Measurements from ENCODE around the gene RNU6-9. TPM values are rescaled to one million over a fixed set of nuclear protein-coding genes. Genes with fewer than 3 reads are reported as not detected.

RNU6-9 gene
- total RNA-seq, 1 donor from 2014 or later = not detected

DNA sequence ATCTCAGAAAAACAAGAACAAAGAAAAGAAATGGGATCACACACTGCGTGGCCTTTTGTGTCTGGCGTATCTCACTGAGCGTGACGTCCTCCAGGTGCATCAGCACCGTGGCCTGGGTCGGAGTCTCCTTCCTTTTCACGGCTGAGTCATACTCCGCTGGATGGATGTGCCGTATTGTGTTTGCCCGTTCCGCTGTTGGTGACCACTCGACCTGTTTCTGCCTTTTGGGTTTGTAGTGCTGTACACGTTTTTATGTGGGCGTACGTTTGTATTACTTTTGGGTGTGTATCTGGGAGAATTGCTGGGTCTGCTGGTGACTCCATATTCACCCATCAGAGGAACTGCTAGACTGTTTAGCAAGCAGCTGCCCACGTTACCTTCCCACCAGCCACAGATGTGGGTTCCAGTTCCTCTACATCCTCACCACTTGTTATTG, 44.0 kb downstream of the RNU6-9 start:
- Histone ChIP-seq H4K20me1 (ENCODE audit: insufficient read depth, low read length) (peaks cover 47% of the 10 kb centered on the region), H3K27me3 (ENCODE audit: insufficient read depth, low read length) (no peaks in the 10 kb centered on the region), H3K36me3 (ENCODE audit: insufficient read depth, low read length) (peaks cover 2% of the 10 kb centered on the region), H3K4me2 (ENCODE audit: low read length) (no peak overlapping the region), H3K79me2 (ENCODE audit: insufficient read depth, low read length) (peaks cover 74% of the 10 kb centered on the region), H3K4me1 (ENCODE audit: insufficient read depth, low read length) (peaks cover 47% of the 10 kb centered on the region), H3K9ac (ENCODE audit: low read length) (no peak overlapping the region), H3K9me3 (ENCODE audit: insufficient read depth, low read depth, low read length) (no peaks in the 10 kb centered on the region), H3K4me3 (ENCODE audit: insufficient read depth, low read depth, low read length) (no peak overlapping the region), H2AFZ (ENCODE audit: low read depth, low read length) (no peak overlapping the region), H3K27ac (ENCODE audit: low read depth, low read length) (no peak overlapping the region)
- FAIRE-seq (no peak), DNase-seq (ENCODE audit: low read depth) (no peak)
- Mint-ChIP-seq H3K4me3 (ENCODE audit: unreplicated experiment) (no peak overlapping the region), H3K27me3 (ENCODE audit: low read depth, unreplicated experiment) (no peaks in the 10 kb centered on the region), H3K9me3 (ENCODE audit: unreplicated experiment) (no peaks in the 10 kb centered on the region), H3K4me1 (ENCODE audit: low read depth, unreplicated experiment) (peaks cover 12% of the 10 kb centered on the region), H3K36me3 (ENCODE audit: low read depth, unreplicated experiment) (peaks cover 17% of the 10 kb centered on the region), H3K27ac (ENCODE audit: unreplicated experiment) (no peak overlapping the region)
- TF ChIP-seq EZH2 (IDR thresholded peaks at IDR 0.05; ENCODE audit: insufficient read depth, low read length) = no peak
- TF ChIP-seq, protein P1, sequence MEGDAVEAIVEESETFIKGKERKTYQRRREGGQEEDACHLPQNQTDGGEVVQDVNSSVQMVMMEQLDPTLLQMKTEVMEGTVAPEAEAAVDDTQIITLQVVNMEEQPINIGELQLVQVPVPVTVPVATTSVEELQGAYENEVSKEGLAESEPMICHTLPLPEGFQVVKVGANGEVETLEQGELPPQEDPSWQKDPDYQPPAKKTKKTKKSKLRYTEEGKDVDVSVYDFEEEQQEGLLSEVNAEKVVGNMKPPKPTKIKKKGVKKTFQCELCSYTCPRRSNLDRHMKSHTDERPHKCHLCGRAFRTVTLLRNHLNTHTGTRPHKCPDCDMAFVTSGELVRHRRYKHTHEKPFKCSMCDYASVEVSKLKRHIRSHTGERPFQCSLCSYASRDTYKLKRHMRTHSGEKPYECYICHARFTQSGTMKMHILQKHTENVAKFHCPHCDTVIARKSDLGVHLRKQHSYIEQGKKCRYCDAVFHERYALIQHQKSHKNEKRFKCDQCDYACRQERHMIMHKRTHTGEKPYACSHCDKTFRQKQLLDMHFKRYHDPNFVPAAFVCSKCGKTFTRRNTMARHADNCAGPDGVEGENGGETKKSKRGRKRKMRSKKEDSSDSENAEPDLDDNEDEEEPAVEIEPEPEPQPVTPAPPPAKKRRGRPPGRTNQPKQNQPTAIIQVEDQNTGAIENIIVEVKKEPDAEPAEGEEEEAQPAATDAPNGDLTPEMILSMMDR (IDR thresholded peaks at IDR 0.05; ENCODE audit: insufficient read depth, low read depth, low read length) = no peak

DNA sequence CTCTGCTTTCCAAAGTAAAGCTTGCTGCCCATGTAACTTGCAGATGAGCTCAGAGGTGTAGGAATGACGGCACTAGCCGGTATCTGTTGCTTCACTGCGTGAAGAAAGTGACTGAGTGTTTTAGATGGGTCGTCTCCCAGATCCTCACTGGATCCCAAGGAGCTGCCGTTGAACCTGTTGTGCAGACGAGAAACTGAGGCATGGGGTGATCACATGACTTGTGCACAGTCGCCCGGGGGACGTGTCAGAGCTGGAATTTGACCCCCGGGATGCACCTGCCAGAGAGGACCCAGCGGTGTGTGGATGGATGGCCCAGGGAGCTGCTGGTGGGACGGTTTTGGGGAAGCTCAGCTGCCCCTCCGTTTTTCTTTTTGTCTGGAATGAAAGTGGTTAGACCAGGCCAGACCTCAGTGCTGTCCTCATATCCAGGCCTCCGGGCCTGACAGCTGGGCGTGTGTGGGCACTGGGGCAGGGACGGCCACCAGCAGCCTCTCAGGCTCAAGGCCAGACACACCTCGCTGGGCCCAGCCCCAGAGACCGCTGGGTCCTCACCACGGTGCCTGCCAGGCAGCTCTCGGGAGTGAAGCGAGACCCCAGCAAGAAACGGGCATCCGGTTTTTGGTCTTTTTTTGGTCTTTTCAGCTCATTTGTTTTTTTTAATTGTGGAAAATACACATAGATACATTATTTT, 45.1 kb downstream of the RNU6-9 start:
- Histone ChIP-seq H3K27me3 (ENCODE audit: insufficient read depth, low read length) (no peaks in the 10 kb centered on the region), H3K4me2 (ENCODE audit: low read length) (no peak overlapping the region), H3K4me1 (ENCODE audit: insufficient read depth, low read length) (peaks cover 36% of the 10 kb centered on the region), H3K4me3 (ENCODE audit: insufficient read depth, low read depth, low read length) (no peak overlapping the region), H2AFZ (ENCODE audit: low read depth, low read length) (no peak overlapping the region), H3K9me3 (ENCODE audit: insufficient read depth, low read depth, low read length) (no peaks in the 10 kb centered on the region), H3K79me2 (ENCODE audit: insufficient read depth, low read length) (peaks cover 79% of the 10 kb centered on the region), H3K27ac (ENCODE audit: low read depth, low read length) (no peak overlapping the region), H3K9ac (ENCODE audit: low read length) (no peak overlapping the region), H3K36me3 (ENCODE audit: insufficient read depth, low read length) (peaks cover 2% of the 10 kb centered on the region), H4K20me1 (ENCODE audit: insufficient read depth, low read length) (peaks cover 54% of the 10 kb centered on the region)
- TF ChIP-seq EZH2 (IDR thresholded peaks at IDR 0.05; ENCODE audit: insufficient read depth, low read length) = no peak
- TF ChIP-seq, protein P1 (IDR thresholded peaks at IDR 0.05; ENCODE audit: insufficient read depth, low read depth, low read length) = no peak
- Mint-ChIP-seq H3K36me3 (ENCODE audit: low read depth, unreplicated experiment) (peaks cover 23% of the 10 kb centered on the region), H3K4me3 (ENCODE audit: unreplicated experiment) (no peak overlapping the region), H3K4me1 (ENCODE audit: low read depth, unreplicated experiment) (peaks cover 9% of the 10 kb centered on the region), H3K9me3 (ENCODE audit: unreplicated experiment) (no peaks in the 10 kb centered on the region), H3K27me3 (ENCODE audit: low read depth, unreplicated experiment) (no peaks in the 10 kb centered on the region), H3K27ac (ENCODE audit: unreplicated experiment) (no peak overlapping the region)
- FAIRE-seq (no peak), DNase-seq (ENCODE audit: low read depth) (no peak)

DNA sequence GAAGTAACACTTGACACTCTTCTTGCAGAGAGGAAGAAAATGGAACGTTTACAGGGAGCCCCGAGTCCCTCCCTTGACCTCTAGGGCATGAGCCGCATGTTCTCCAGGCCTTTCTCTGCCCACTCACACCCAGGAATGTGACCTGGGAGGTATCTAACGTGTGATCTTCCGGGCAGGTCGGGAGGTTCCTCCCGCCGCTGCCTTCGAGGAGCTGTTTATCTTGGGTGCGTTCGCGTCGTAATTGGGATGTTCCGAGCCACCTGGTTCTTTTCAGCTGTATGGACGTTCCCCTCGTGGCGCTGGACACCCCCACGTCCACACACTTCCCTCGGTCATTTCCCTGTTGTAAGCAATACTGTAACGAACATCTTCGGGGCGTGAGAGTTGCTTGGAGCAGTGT, 46.2 kb downstream of the RNU6-9 start:
- no peaks in the 10 kb centered on the region for H3K9me3 ChIP-seq (ENCODE audit: insufficient read depth, low read depth, low read length)
- TF ChIP-seq, protein P1 (IDR thresholded peaks at IDR 0.05; ENCODE audit: insufficient read depth, low read depth, low read length) = no peak
- no peak for TF ChIP-seq EZH2 (IDR thresholded peaks at IDR 0.05; ENCODE audit: insufficient read depth, low read length)
- no peak overlapping the region for H3K4me2 ChIP-seq (ENCODE audit: low read length)
- H2AFZ ChIP-seq (ENCODE audit: low read depth, low read length) = no peak overlapping the region
- no peak overlapping the region for H3K9ac ChIP-seq (ENCODE audit: low read length)
- no peaks in the 10 kb centered on the region for H3K27me3 ChIP-seq (ENCODE audit: insufficient read depth, low read length)
- H3K79me2 ChIP-seq (ENCODE audit: insufficient read depth, low read length) = peaks cover 82% of the 10 kb centered on the region
- FAIRE-seq (no peak), DNase-seq (ENCODE audit: low read depth) (no peak)
- peaks cover 2% of the 10 kb centered on the region for H3K36me3 ChIP-seq (ENCODE audit: insufficient read depth, low read length)
- peaks cover 26% of the 10 kb centered on the region for H3K4me1 ChIP-seq (ENCODE audit: insufficient read depth, low read length)
- H3K27me3 Mint-ChIP-seq (ENCODE audit: low read depth, unreplicated experiment) = no peaks in the 10 kb centered on the region
- H3K4me3 Mint-ChIP-seq (ENCODE audit: unreplicated experiment) = no peak overlapping the region
- peak overlapping the region; percentile 69 for H3K27ac Mint-ChIP-seq (ENCODE audit: unreplicated experiment)
- peaks cover 26% of the 10 kb centered on the region for H3K36me3 Mint-ChIP-seq (ENCODE audit: low read depth, unreplicated experiment)
- H3K4me3 ChIP-seq (ENCODE audit: insufficient read depth, low read depth, low read length) = no peak overlapping the region
- no peaks in the 10 kb centered on the region for H3K9me3 Mint-ChIP-seq (ENCODE audit: unreplicated experiment)
- H3K4me1 Mint-ChIP-seq (ENCODE audit: low read depth, unreplicated experiment) = peaks cover 7% of the 10 kb centered on the region
- H3K27ac ChIP-seq (ENCODE audit: low read depth, low read length) = no peak overlapping the region
- peaks cover 65% of the 10 kb centered on the region for H4K20me1 ChIP-seq (ENCODE audit: insufficient read depth, low read length)
